H1 (cell line): Measurements from ENCODE around the gene ADAMTS8. TPM values are rescaled to one million over a fixed set of nuclear protein-coding genes. Genes with fewer than 3 reads are reported as not detected.

Experiments
- CTCF ChIA-PET: fragments of 300-600 bp; sonication (Branson Sonifier 250); formaldehyde crosslinking; loops from one replicate; lab custom pipeline; 2021; ENCODE audit not compliant: partially characterized antibody; lab: Charles Lee
- POLR2A ChIA-PET: fragments of 300-600 bp; sonication (Branson Sonifier 250); formaldehyde crosslinking; loops from one replicate; lab custom pipeline; 2021; ENCODE audit warnings: inconsistent platforms; ENCODE audit not compliant: partially characterized antibody; lab: Charles Lee
- DNase-seq, 2 experiments: peaks; one replicate each; pipeline versions ENCODE4 v3.0.0 to v3.0.0-alpha.2; 2010 to 2022; ENCODE audit warnings: low spot score in 2 of 2, low read depth in 1 of 2, mixed read lengths in 1 of 2
- FAIRE-seq: peaks from 2 replicates; lab custom pipeline; 2011; peaks lifted over from hg19 to GRCh38; lab: Jason Lieb, UNC
- H2AFZ ChIP-seq: 2 replicates; pipeline ENCODE4 v1.8.1; 2012; ENCODE audit warnings: low read length, inconsistent platforms
- H2AK5ac ChIP-seq: 2 replicates; pipeline ENCODE4 v1.6.1; 2013; ENCODE audit warnings: low read depth, low read length
- H2BK120ac ChIP-seq: replicated peaks from 2 replicates; pipeline ENCODE3; 2013; ENCODE audit warnings: low read depth, low read length, inconsistent platforms
- H2BK12ac ChIP-seq: 2 replicates; pipeline ENCODE4 v1.6.1; 2013; ENCODE audit warnings: low read depth, low read length
- H2BK15ac ChIP-seq: 2 replicates; pipeline ENCODE4 v1.6.1; 2013; ENCODE audit warnings: low read length
- H2BK20ac ChIP-seq: 2 replicates; pipeline ENCODE4 v1.6.1; 2013; ENCODE audit warnings: low read length
- H2BK5ac ChIP-seq: 2 replicates; pipeline ENCODE4 v1.6.1; 2013; ENCODE audit warnings: low read depth, low read length
- H3K14ac ChIP-seq: 2 replicates; pipeline ENCODE4 v1.6.1; 2013; ENCODE audit warnings: inconsistent platforms; ENCODE audit not compliant: insufficient read length
- H3K18ac ChIP-seq: 2 replicates; pipeline ENCODE4 v1.6.1; 2013; ENCODE audit warnings: low read length; ENCODE audit errors: extremely low read depth
- H3K23ac ChIP-seq: 2 replicates; pipeline ENCODE4 v1.6.1; 2013; ENCODE audit warnings: inconsistent platforms; ENCODE audit not compliant: insufficient read length
- H3K23me2 ChIP-seq: 2 replicates; pipeline ENCODE4 v1.6.1; 2013; ENCODE audit warnings: low read depth, low read length
- H3K27ac ChIP-seq: 2 replicates; pipeline ENCODE4 v1.6.1; 2011; ENCODE audit warnings: low read depth, low read length, inconsistent platforms
- H3K27me3 ChIP-seq, 4 experiments: replicated peaks in 1 of 4; 1 replicate in 1 of 4; 2 replicates in 3 of 4; pipeline versions ENCODE4 v1.6.1 to v1.8.1; 2011 to 2013; ENCODE audit warnings: low read length in 3 of 4, mild to moderate bottlenecking in 3 of 4, inconsistent platforms in 2 of 4, mixed read lengths in 2 of 4, moderate library complexity in 1 of 4; ENCODE audit not compliant: control insufficient read depth in 3 of 4, insufficient read depth in 3 of 4; ENCODE audit errors: extremely low read depth in 1 of 4
- H3K36me3 ChIP-seq, 4 experiments: 2 replicates each; pipeline versions ENCODE4 v1.6.1 to v1.8.1; 2011 to 2013; ENCODE audit warnings: mild to moderate bottlenecking in 4 of 4, low read length in 3 of 4, moderate library complexity in 2 of 4, control low read depth in 1 of 4, inconsistent platforms in 1 of 4; ENCODE audit not compliant: insufficient read depth in 4 of 4, control insufficient read depth in 2 of 4
- H3K4ac ChIP-seq: replicated peaks from 2 replicates; pipeline ENCODE3; 2013; ENCODE audit warnings: low read length, low read depth, mixed read lengths, inconsistent platforms; ENCODE audit not compliant: insufficient read length
- H3K4me1 ChIP-seq, 4 experiments: replicated peaks in 1 of 4; 1 replicate in 1 of 4; 2 replicates in 3 of 4; pipeline versions ENCODE4 v1.6.1 to v1.8.1; 2011 to 2013; ENCODE audit warnings: low read length in 3 of 4, inconsistent platforms in 2 of 4, mixed read lengths in 1 of 4; ENCODE audit not compliant: insufficient read depth in 4 of 4, control insufficient read depth in 3 of 4
- H3K4me2 ChIP-seq, 2 experiments: 2 replicates each; pipeline versions ENCODE4 v1.6.1 to v1.8.1; 2011 to 2013; ENCODE audit warnings: low read depth in 2 of 2, low read length in 2 of 2, control low read depth in 1 of 2, inconsistent platforms in 1 of 2, mild to moderate bottlenecking in 1 of 2; ENCODE audit not compliant: insufficient read depth in 1 of 2
- H3K4me3 ChIP-seq, 4 experiments: fragments of 200-600, 300-600 bp in 1 of 4; sonication (generic), shearing (Covaris generic), sonication (Bioruptor Twin) in 1 of 4; 2 replicates each; pipeline versions ENCODE4 v1.5.1 to v1.8.1; 2011 to 2016; ENCODE audit warnings: low read length in 4 of 4, low read depth in 3 of 4, control low read depth in 2 of 4, inconsistent platforms in 2 of 4, mild to moderate bottlenecking in 2 of 4, mixed read lengths in 1 of 4, moderate library complexity in 1 of 4; ENCODE audit not compliant: insufficient read depth in 2 of 4; ENCODE audit errors: extremely low read depth in 1 of 4
- H3K56ac ChIP-seq: replicated peaks from 2 replicates; pipeline ENCODE3; 2013; ENCODE audit warnings: low read depth, mild to moderate bottlenecking, mixed read lengths, low read length, inconsistent platforms; ENCODE audit not compliant: insufficient read length
- H3K79me1 ChIP-seq: 2 replicates; pipeline ENCODE4 v1.6.1; 2013; ENCODE audit warnings: low read depth, low read length, control low read depth
- H3K79me2 ChIP-seq, 2 experiments: 2 replicates each; pipeline versions ENCODE4 v1.6.1 to v1.8.1; 2012 to 2013; ENCODE audit warnings: low read length in 2 of 2, mild to moderate bottlenecking in 2 of 2, inconsistent platforms in 1 of 2; ENCODE audit not compliant: insufficient read depth in 2 of 2, control insufficient read depth in 1 of 2
- H3K9ac ChIP-seq, 4 experiments: replicated peaks in 1 of 4; 1 replicate in 1 of 4; 2 replicates in 3 of 4; pipeline versions ENCODE4 v1.6.1 to v1.8.1; 2011 to 2013; ENCODE audit warnings: low read depth in 3 of 4, low read length in 3 of 4, control low read depth in 2 of 4, mild to moderate bottlenecking in 2 of 4, moderate library complexity in 2 of 4, inconsistent platforms in 1 of 4; ENCODE audit errors: extremely low read depth in 1 of 4
- H3K9me3 ChIP-seq, 2 experiments: 2 replicates each; pipeline versions ENCODE4 v1.6.1 to v1.8.1; 2012 to 2013; ENCODE audit warnings: mild to moderate bottlenecking in 2 of 2, moderate library complexity in 2 of 2, control low read depth in 1 of 2, inconsistent platforms in 1 of 2, low read depth in 1 of 2, low read length in 1 of 2, mixed read lengths in 1 of 2; ENCODE audit not compliant: insufficient read depth in 2 of 2
- H4K20me1 ChIP-seq, 2 experiments: replicated peaks in 1 of 2; 2 replicates each; pipeline versions ENCODE3 to v1.8.1; 2011 to 2013; ENCODE audit warnings: inconsistent platforms in 2 of 2, low read length in 2 of 2, mild to moderate bottlenecking in 1 of 2; ENCODE audit not compliant: insufficient read depth in 2 of 2, control insufficient read depth in 1 of 2
- H4K5ac ChIP-seq: 2 replicates; pipeline ENCODE4 v1.6.1; 2013; ENCODE audit warnings: low read length, low read depth, mixed read lengths, inconsistent platforms; ENCODE audit not compliant: insufficient read length
- H4K8ac ChIP-seq: 2 replicates; pipeline ENCODE4 v1.8.0; 2013; ENCODE audit warnings: mild to moderate bottlenecking, moderate library complexity, low read length, inconsistent platforms; ENCODE audit not compliant: insufficient read depth; ENCODE audit errors: extremely low read depth
- H4K91ac ChIP-seq: replicated peaks from 2 replicates; pipeline ENCODE3; 2013; ENCODE audit warnings: low read length, mixed read lengths, inconsistent platforms; ENCODE audit not compliant: insufficient read length
- ASH2L ChIP-seq: fragments of 200-600, 300-600 bp; sonication (generic); IDR thresholded peaks from one replicate; pipeline ENCODE4 v1.7.1; 2017; ENCODE audit warnings: low read length
- BACH1 ChIP-seq: IDR thresholded peaks from 2 replicates; pipeline ENCODE4 v1.6.1; 2012; ENCODE audit warnings: low read length, improper control_type of control experiment
- BCL11A ChIP-seq, 2 experiments: IDR thresholded peaks; one replicate each; pipeline ENCODE4 v1.6.1; 2011; ENCODE audit warnings: low read depth in 2 of 2, low read length in 2 of 2, mild to moderate bottlenecking in 2 of 2
- BRCA1 ChIP-seq: IDR thresholded peaks from 2 replicates; pipeline ENCODE4 v1.6.1; 2012; ENCODE audit warnings: low read depth, low read length, improper control_type of control experiment
- CBX8 ChIP-seq: fragments of 300-800, 300-1000 bp; sonication (generic); IDR thresholded peaks from 2 replicates; pipeline ENCODE4 v1.7.1; 2016; ENCODE audit warnings: low read depth, low read length, borderline replicate concordance
- CEBPB ChIP-seq: IDR thresholded peaks from 2 replicates; pipeline ENCODE4 v1.6.1; 2012; ENCODE audit warnings: low read depth, low read length
- FOSL1 ChIP-seq: IDR thresholded peaks from 2 replicates; pipeline ENCODE4 v1.6.1; 2011; ENCODE audit warnings: mild to moderate bottlenecking, low read depth, low read length, moderate library complexity; ENCODE audit not compliant: insufficient read depth
- KDM4A ChIP-seq: IDR thresholded peaks from one replicate; pipeline ENCODE4 v1.7.1; 2012; ENCODE audit warnings: low read depth, mild to moderate bottlenecking, moderate library complexity, low read length, inconsistent platforms; ENCODE audit not compliant: severe bottlenecking
- NANOG ChIP-seq: IDR thresholded peaks from 2 replicates; pipeline ENCODE4 v1.6.1; 2011; ENCODE audit warnings: low read length, low read depth, mild to moderate bottlenecking, inconsistent platforms; ENCODE audit not compliant: insufficient read depth, poor library complexity, severe bottlenecking
- POLR2AphosphoS5 ChIP-seq: IDR thresholded peaks from 2 replicates; pipeline ENCODE4 v1.6.1; 2011; ENCODE audit warnings: low read depth, low read length
- RNF2 ChIP-seq: fragments of 200-900, 300-1000 bp; sonication (generic); IDR thresholded peaks from 2 replicates; pipeline ENCODE4 v1.7.1; 2016; ENCODE audit warnings: borderline replicate concordance, low read depth, mild to moderate bottlenecking, antibody characterized with exemption, low read length; ENCODE audit not compliant: poor library complexity, severe bottlenecking; ENCODE audit errors: missing control alignments
- YY1 ChIP-seq: IDR thresholded peaks from 2 replicates; pipeline ENCODE4 v1.6.1; 2011; ENCODE audit warnings: low read depth, mild to moderate bottlenecking, low read length
- WGBS, 2 experiments: shearing (Covaris generic) in 1 of 2; methylation state at CpG; one replicate each; pipeline versions ENCODE4 v1.1.6 to v1.1.7; 2013 to 2015; ENCODE audit warnings: low lambda C conversion rate in 2 of 2, mixed read lengths in 2 of 2, inconsistent platforms in 1 of 2, low coverage in 1 of 2, missing lambda C conversion rate in 1 of 2; ENCODE audit not compliant: insufficient replicate concordance in 2 of 2, insufficient coverage in 1 of 2, insufficient read length in 1 of 2; ENCODE audit errors: extremely low coverage in 1 of 2, missing lambda C conversion rate in 1 of 2; 5-methylcytosine and 5-hydroxymethylcytosine counted together
- polyA plus RNA-seq, 7 experiments: library from polyadenylated mRNA; depleted of rRNA in 3 of 7; stranded (reverse) in 5 of 7; unstranded in 2 of 7; fragments of >200 nt in 5 of 7; fragments of 200-250 nt in 2 of 7; gene quantifications; 1 replicate in 5 of 7; 2 replicates in 1 of 7; 4 replicates in 1 of 7; pipeline versions ENCODE4 v1.2.1 to v1.2.3, GENCODE V29; 2011 to 2013; ENCODE audit warnings: missing spikeins in 2 of 7, mixed read lengths in 2 of 7
- total RNA-seq: library from RNA; stranded (reverse); fragmentation: NEBNext Ultra II Directional; extraction: Animal tissue kit (Norgen Biotek cat#: 25700); gene quantifications from 2 replicates; pipeline ENCODE4 v1.2.1, GENCODE V29; 2021
- TF ChIP-seq, protein P1 (sequence below): IDR thresholded peaks from 2 replicates; pipeline ENCODE4 v1.6.1; 2011; ENCODE audit warnings: low read length, improper control_type of control experiment

Gene ADAMTS8
- total and polyA plus RNA-seq, 2 of the 8 experiments (the other 6 are each of a cell fraction or from before 2014, with no cell fraction given): 9.3 to 16.6 TPM

DNA sequence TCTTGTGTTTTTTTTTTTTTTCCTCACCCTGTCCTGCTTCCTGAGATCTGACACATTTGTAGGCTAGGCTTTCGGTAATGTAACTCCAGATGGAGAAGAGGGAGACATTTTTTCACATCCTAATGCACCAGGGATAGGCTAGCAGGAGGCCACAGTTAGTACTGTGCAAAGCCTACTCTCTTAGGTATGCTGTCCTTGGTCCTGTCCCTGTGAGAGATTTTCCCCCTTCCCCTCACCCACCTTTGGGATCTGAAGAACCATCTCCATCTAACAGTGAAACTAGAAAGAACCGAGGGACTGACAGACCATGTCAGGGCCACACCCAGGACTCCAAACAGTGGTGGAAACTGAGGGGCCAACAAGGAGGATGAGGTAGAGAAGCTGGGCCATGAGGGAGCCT is 29.2 kb downstream of the ADAMTS8 start:
- Histone ChIP-seq H3K4me2 (no peak overlapping the region), H4K91ac (no peak overlapping the region), H3K14ac (no peak overlapping the region), H3K4ac (no peak overlapping the region), H2BK15ac (no peak overlapping the region), H3K23ac (no peak overlapping the region), H2BK20ac (no peak overlapping the region; the same call in 1 of the 2 replicates), H4K20me1 (no peaks in the 10 kb centered on the region), H4K8ac (no peak overlapping the region), H2AK5ac (no peak overlapping the region; the same call in 1 of the 2 replicates), H3K4me3 (no peak overlapping the region), H3K79me2 (no peaks in the 10 kb centered on the region), H3K27ac (no peak overlapping the region), H2BK5ac (peak overlapping the region; percentile 14; the same call in 1 of the 2 replicates), H3K56ac (no peak overlapping the region), H2BK120ac (no peak overlapping the region), H4K5ac (no peak overlapping the region), H2BK12ac (peak overlapping the region; percentile 82; the same call in 1 of the 2 replicates), H3K27me3 (no peaks in the 10 kb centered on the region; a peak in 2 of 7 replicates), H3K36me3 (no peaks in the 10 kb centered on the region), H2AFZ (no peak overlapping the region), H3K18ac (no peak overlapping the region; the same call in 1 of the 2 replicates), H3K79me1 (no peaks in the 10 kb centered on the region), H3K9me3 (no peaks in the 10 kb centered on the region), H3K9ac (no peak overlapping the region), H3K23me2 (no peaks in the 10 kb centered on the region), H3K4me1 (peaks cover 9 to 15% (median 12%) of the 10 kb centered on the region in 4 experiments)
- ChIA-PET POLR2A (interaction anchor here (1.1 kb wide), 1 partner anchor 17 kb away, joined by 4 read pairs; no protein-coding TSS in a partner anchor), CTCF (no interaction called here)
- no peak for DNase-seq
- peak; percentile 13 for FAIRE-seq
- WGBS, 2 experiments: 91% methylated on average over 2 of the region's 2 CpGs; no CpG with 5 or more reads in 1 of the 2 experiments
- TF ChIP-seq CEBPB: no peak
- TF ChIP-seq BCL11A (IDR thresholded peaks at IDR 0.05; ENCODE audit: low read depth in 2 of 2, low read length in 2 of 2): no peak
- no peak for TF ChIP-seq NANOG
- TF ChIP-seq YY1: no peak
- TF ChIP-seq FOSL1: no peak
- no peak for TF ChIP-seq BRCA1
- no peak for TF ChIP-seq POLR2AphosphoS5
- no peak for TF ChIP-seq KDM4A
- TF ChIP-seq, protein P1, sequence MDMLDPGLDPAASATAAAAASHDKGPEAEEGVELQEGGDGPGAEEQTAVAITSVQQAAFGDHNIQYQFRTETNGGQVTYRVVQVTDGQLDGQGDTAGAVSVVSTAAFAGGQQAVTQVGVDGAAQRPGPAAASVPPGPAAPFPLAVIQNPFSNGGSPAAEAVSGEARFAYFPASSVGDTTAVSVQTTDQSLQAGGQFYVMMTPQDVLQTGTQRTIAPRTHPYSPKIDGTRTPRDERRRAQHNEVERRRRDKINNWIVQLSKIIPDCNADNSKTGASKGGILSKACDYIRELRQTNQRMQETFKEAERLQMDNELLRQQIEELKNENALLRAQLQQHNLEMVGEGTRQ: no peak
- no peak for TF ChIP-seq CBX8
- no peak for TF ChIP-seq RNF2
- TF ChIP-seq ASH2L: no peak
- TF ChIP-seq BACH1: no peak
